Measurements from ENCODE around the gene MZT2A. TPM values are rescaled to one million over a fixed set of nuclear protein-coding genes. Genes with fewer than 3 reads are reported as not detected.
A peak's percentile ranks its signal among the peaks of the same experiment; 100 is the strongest.
"Not testable (repeated sequence)": the region's sequence is repeated elsewhere in the genome, so short reads cannot be mapped to it uniquely, and the experiment has no call there.

MZT2A gene
- total RNA-seq, 2 experiments from 2014 or later, result 197 to 208 TPM

GRCh38 chr2:131495506-131495905, 3.3 kb upstream of the MZT2A start:
- DNase-seq, H3K9me3 Mint-ChIP-seq, CTCF ChIA-PET, H3K27me3 Mint-ChIP-seq, POLR2A ChIA-PET, H3K27ac Mint-ChIP-seq: not testable (repeated sequence)
- peaks cover 44% of the 10 kb centered on the region for H3K4me1 Mint-ChIP-seq (ENCODE audit: low read depth)
- intact Hi-C loops (cut with micrococcal nuclease), result loop anchor here (10.0 kb wide), 1 partner anchor 671 kb away; no protein-coding TSS in a partner anchor
- peaks cover 26% of the 10 kb centered on the region for H3K36me3 Mint-ChIP-seq
- peak overlapping the region; percentile 5 for H3K4me3 Mint-ChIP-seq

GRCh38 chr2:131493199-131493968, 1.2 kb upstream of the MZT2A start:
- Mint-ChIP-seq H3K27ac (peak overlapping the region; percentile 95), H3K9me3 (no peaks in the 10 kb centered on the region), H3K4me3 (peak overlapping the region; percentile 98), H3K27me3 (no peaks in the 10 kb centered on the region), H3K36me3 (peaks cover 19% of the 10 kb centered on the region), H3K4me1 (ENCODE audit: low read depth) (peaks cover 46% of the 10 kb centered on the region)
- ChIA-PET CTCF (interaction anchor here (0.6 to 4.5 kb wide), 17 partner anchors 10 to 408 kb away, joined by 3 to 27 read pairs (median 4); partner anchors contain the start of genes FAM168B and PLEKHB2), POLR2A (interaction anchor here (1.2 to 1.5 kb wide), 2 partner anchors 35 to 1151 kb away, joined by 3 to 5 read pairs; partner anchors contain the start of genes CCDC74A and IMP4)
- intact Hi-C loops (cut with micrococcal nuclease), result loop anchor here (2.0 to 10.0 kb wide), 5 partner anchors 66 to 669 kb away; partner anchors contain the start of gene PLEKHB2
- DNase-seq, result peak; percentile 19

- Mint-ChIP-seq H3K36me3 (peaks cover 21% of the 10 kb centered on the region), H3K9me3 (no peaks in the 10 kb centered on the region), H3K27ac (peak overlapping the region; percentile 95), H3K4me1 (ENCODE audit: low read depth) (peaks cover 43% of the 10 kb centered on the region), H3K4me3 (peak overlapping the region; percentile 98), H3K27me3 (no peaks in the 10 kb centered on the region)
- intact Hi-C loops (cut with micrococcal nuclease), result loop anchor here (1.0 to 10.0 kb wide), 7 partner anchors 35 to 668 kb away; partner anchors contain the start of genes CCDC74A and PLEKHB2
- CTCF ChIA-PET, result interaction anchor here (0.6 to 4.5 kb wide), 18 partner anchors 9 to 407 kb away, joined by 3 to 27 read pairs (median 4); partner anchors contain the start of genes FAM168B and PLEKHB2
- DNase-seq, result peak; percentile 96
- POLR2A ChIA-PET, result interaction anchor here (0.7 to 1.5 kb wide), 3 partner anchors 35 to 1150 kb away, joined by 3 to 5 read pairs (median 4); partner anchors contain the start of genes CCDC74A, FAM168B and IMP4
Measured at GRCh38 chr2:131492418-131493198, 411 bp upstream of the MZT2A start.

GRCh38 chr2:131491469-131491836, 744 bp downstream of the MZT2A start:
- CTCF ChIA-PET, result interaction anchor here (0.7 to 4.5 kb wide), 6 partner anchors 8 to 398 kb away, joined by 3 to 27 read pairs (median 5); partner anchors contain the start of gene FAM168B
- POLR2A ChIA-PET, H3K9me3 Mint-ChIP-seq, H3K27me3 Mint-ChIP-seq, DNase-seq: not testable (repeated sequence)
- intact Hi-C loops (cut with micrococcal nuclease), result loop anchor here (5.0 to 10.0 kb wide), 3 partner anchors 64 to 667 kb away; no protein-coding TSS in a partner anchor
- Mint-ChIP-seq H3K27ac (peak overlapping the region; percentile 82), H3K4me1 (ENCODE audit: low read depth) (peaks cover 36% of the 10 kb centered on the region), H3K4me3 (peak overlapping the region; percentile 87), H3K36me3 (peaks cover 21% of the 10 kb centered on the region)

- H3K27me3 Mint-ChIP-seq, H3K9me3 Mint-ChIP-seq, POLR2A ChIA-PET: not testable (repeated sequence)
- Mint-ChIP-seq H3K4me1 (ENCODE audit: low read depth) (peaks cover 34% of the 10 kb centered on the region), H3K27ac (peak overlapping the region; percentile 82), H3K36me3 (peaks cover 21% of the 10 kb centered on the region), H3K4me3 (peak overlapping the region; percentile 87)
- peak; percentile 52 for DNase-seq
- CTCF ChIA-PET, result interaction anchor here (4.5 kb wide), 1 partner anchor 337 kb away, joined by 27 read pairs; no protein-coding TSS in a partner anchor
- intact Hi-C loops (cut with micrococcal nuclease), result loop anchor here (5.0 to 10.0 kb wide), 3 partner anchors 64 to 666 kb away; no protein-coding TSS in a partner anchor
Measured at GRCh38 chr2:131490616-131491468, 1.4 kb downstream of the MZT2A start.

GRCh38 chr2:131488306-131489205, 3.6 kb downstream of the MZT2A start:
- H3K27ac Mint-ChIP-seq, result no peak overlapping the region

GRCh38 chr2:131486201-131486902, 5.8 kb downstream of the MZT2A start:
- H3K9me3 Mint-ChIP-seq; H3K27me3 Mint-ChIP-seq; intact Hi-C loops (cut with micrococcal nuclease); H3K27ac Mint-ChIP-seq; DNase-seq; H3K4me3 Mint-ChIP-seq: not testable (repeated sequence)
- POLR2A ChIA-PET, result interaction anchor here (0.6 kb wide), 1 partner anchor 573 kb away, joined by 3 read pairs; no protein-coding TSS in a partner anchor
- peaks cover 18% of the 10 kb centered on the region for H3K4me1 Mint-ChIP-seq (ENCODE audit: low read depth)
- CTCF ChIA-PET, result interaction anchor here (1.1 to 1.3 kb wide), 2 partner anchors 72 to 332 kb away, joined by 3 read pairs; no protein-coding TSS in a partner anchor
- peaks cover 20% of the 10 kb centered on the region for H3K36me3 Mint-ChIP-seq

More at GRCh38 chr2:131488306-131489205, 3.6 kb downstream of the MZT2A start:
- ChIA-PET POLR2A (no interaction called here), CTCF (no interaction called here)
- intact Hi-C loops (cut with micrococcal nuclease), result no loop called here
- DNase-seq, result no peak
- H3K4me3 Mint-ChIP-seq, result no peak overlapping the region
- no peaks in the 10 kb centered on the region for H3K9me3 Mint-ChIP-seq
- H3K27me3 Mint-ChIP-seq, result no peaks in the 10 kb centered on the region
- H3K4me1 Mint-ChIP-seq (ENCODE audit: low read depth), result peaks cover 18% of the 10 kb centered on the region
- H3K36me3 Mint-ChIP-seq, result peaks cover 21% of the 10 kb centered on the region

GRCh38 chr2:131484906-131485460, 7.2 kb downstream of the MZT2A start:
- intact Hi-C loops (cut with micrococcal nuclease), result not testable (repeated sequence)

GRCh38 chr2:131483981-131484820, 8.0 kb downstream of the MZT2A start:
- intact Hi-C loops (cut with micrococcal nuclease); DNase-seq; H3K4me3 Mint-ChIP-seq; H3K4me1 Mint-ChIP-seq (ENCODE audit: low read depth); H3K9me3 Mint-ChIP-seq; POLR2A ChIA-PET; H3K27ac Mint-ChIP-seq; H3K27me3 Mint-ChIP-seq: not testable (repeated sequence)
- CTCF ChIA-PET, result interaction anchor here (0.8 kb wide), 1 partner anchor 9 kb away, joined by 5 read pairs; no protein-coding TSS in a partner anchor
- peaks cover 11% of the 10 kb centered on the region for H3K36me3 Mint-ChIP-seq

More at GRCh38 chr2:131484906-131485460, 7.2 kb downstream of the MZT2A start:
- H3K27me3 Mint-ChIP-seq; H3K27ac Mint-ChIP-seq; H3K4me1 Mint-ChIP-seq (ENCODE audit: low read depth); POLR2A ChIA-PET; CTCF ChIA-PET; H3K9me3 Mint-ChIP-seq; DNase-seq; H3K4me3 Mint-ChIP-seq: not testable (repeated sequence)
- peaks cover 13% of the 10 kb centered on the region for H3K36me3 Mint-ChIP-seq
